RWPE1 (cell line): Measurements from ENCODE around the gene KCNK3.

ENCODE experiments used
- CTCF ChIA-PET: fragments of 350-600 bp; sonication (Branson Sonifier 250); formaldehyde crosslinking; extraction: SDS; loops from one replicate; lab custom pipeline; 2021; lab: Yijun Ruan, JAX
- POLR2A ChIA-PET: fragments of 400-600 bp; formaldehyde crosslinking; extraction: SDS; loops from one replicate; lab custom pipeline; 2020; ENCODE audit warnings: antibody characterized with exemption; ENCODE audit not compliant: low non-redundant PET; lab: Yijun Ruan, JAX
- DNase-seq: peaks from one replicate; pipeline ENCODE4 v3.0.0; 2012; ENCODE audit warnings: low spot score
- H3K27ac ChIP-seq: fragments of 450-650 bp; 2 replicates; pipeline ENCODE4 v1.5.1; 2017
- TF ChIP-seq, protein P1 (sequence below): fragments of 450-650 bp; conservative IDR thresholded peaks from 2 replicates; pipeline ENCODE4 v1.5.1; 2017; ENCODE audit warnings: low read depth, mild to moderate bottlenecking

The KCNK3 gene

GRCh38 chr2:26683583-26683982, 8.9 kb upstream of the KCNK3 start:
- no peak for DNase-seq
- no peak overlapping the region for H3K27ac ChIP-seq
- POLR2A ChIA-PET = no interaction called here
- CTCF ChIA-PET = no interaction called here
- TF ChIP-seq, protein P1, sequence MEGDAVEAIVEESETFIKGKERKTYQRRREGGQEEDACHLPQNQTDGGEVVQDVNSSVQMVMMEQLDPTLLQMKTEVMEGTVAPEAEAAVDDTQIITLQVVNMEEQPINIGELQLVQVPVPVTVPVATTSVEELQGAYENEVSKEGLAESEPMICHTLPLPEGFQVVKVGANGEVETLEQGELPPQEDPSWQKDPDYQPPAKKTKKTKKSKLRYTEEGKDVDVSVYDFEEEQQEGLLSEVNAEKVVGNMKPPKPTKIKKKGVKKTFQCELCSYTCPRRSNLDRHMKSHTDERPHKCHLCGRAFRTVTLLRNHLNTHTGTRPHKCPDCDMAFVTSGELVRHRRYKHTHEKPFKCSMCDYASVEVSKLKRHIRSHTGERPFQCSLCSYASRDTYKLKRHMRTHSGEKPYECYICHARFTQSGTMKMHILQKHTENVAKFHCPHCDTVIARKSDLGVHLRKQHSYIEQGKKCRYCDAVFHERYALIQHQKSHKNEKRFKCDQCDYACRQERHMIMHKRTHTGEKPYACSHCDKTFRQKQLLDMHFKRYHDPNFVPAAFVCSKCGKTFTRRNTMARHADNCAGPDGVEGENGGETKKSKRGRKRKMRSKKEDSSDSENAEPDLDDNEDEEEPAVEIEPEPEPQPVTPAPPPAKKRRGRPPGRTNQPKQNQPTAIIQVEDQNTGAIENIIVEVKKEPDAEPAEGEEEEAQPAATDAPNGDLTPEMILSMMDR = no peak

DNA sequence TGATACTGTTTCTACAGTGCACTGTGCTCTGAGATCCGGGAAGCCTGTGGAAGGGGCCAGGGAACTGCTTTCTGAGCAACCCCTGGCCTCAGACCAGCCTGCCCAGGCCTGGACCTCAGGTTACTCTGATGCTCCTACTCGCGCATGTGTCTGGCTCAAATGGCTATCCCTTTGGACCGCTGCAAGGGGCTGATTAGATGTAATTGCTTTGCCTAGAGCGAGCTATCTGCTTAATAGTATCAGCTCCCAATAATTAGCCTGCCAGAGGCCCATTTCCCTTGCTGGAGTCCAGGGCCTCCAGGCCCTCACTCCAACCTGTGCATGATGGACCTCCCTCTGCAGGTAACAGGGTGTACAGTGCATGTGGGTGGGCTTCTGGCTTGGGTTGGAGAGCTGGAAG, 7.2 kb upstream of the KCNK3 start:
- CTCF ChIA-PET = no interaction called here
- DNase-seq = no peak
- POLR2A ChIA-PET = no interaction called here
- H3K27ac ChIP-seq = no peak overlapping the region
- TF ChIP-seq, protein P1 = no peak

DNA sequence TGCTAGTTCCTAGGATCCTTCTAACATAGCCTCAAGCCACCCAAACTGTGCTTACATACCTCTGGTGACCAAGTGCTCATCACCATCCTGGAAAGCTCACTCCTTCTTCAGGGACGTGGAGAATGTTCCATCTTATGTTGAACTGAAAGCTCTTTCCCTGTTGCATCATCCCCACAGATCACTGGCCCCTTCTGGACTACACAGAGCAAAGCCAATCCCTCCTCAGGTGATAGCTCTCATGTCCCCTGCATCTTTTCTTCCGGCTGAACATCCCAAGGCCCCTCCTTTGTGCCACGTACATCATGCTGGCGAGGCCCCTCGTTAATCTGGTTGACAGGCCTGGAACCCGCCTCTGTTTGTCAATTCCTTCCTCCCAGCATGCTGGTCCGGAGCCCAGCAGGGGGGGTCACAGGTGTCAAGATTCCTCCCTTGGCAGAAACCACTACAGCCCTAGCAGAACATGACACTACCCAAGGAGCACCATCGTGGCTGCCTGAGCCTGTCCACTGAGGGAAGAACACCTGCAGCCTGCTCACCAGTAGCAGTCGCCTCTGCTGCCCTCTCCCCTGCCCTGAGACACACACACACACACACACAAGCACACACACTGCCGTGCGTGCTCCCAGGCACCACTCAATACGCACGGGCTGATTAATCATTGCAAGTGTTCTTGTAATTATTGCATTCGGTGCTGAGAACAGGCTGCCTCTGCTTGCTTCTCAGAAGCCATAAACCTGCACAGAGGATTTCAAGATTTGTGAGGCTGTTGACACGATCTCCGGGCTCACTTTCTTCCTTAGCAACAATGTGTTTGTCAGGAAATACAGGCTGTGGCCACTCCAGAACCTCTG, 6.3 kb upstream of the KCNK3 start:
- TF ChIP-seq, protein P1 = no peak
- ChIA-PET CTCF (no interaction called here), POLR2A (no interaction called here)
- no peak overlapping the region for H3K27ac ChIP-seq
- DNase-seq = no peak

DNA sequence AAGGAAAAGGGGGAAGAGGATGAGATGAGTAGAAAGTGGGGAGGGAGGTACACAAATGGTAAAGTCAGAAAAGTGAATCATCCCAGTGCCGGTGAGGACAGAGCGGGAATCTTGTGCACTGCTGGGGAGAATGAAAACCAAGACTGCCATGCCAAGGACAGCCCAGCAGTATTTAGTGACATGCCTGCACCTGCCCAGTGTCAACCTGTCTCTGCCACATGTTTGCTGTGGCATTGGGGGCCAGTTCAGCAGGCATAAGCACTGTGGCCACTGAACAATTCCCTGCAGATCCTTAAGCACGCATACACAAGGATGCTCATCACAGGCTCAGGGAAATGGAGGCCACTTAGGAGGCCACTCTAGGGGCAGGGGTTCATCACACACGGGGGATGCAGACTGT, 5.2 kb upstream of the KCNK3 start:
- no peak overlapping the region for H3K27ac ChIP-seq
- ChIA-PET POLR2A (no interaction called here), CTCF (no interaction called here)

GRCh38 chr2:26687801-26688200, 4.7 kb upstream of the KCNK3 start:
- no peak overlapping the region for H3K27ac ChIP-seq
- TF ChIP-seq, protein P1 = no peak
- ChIA-PET CTCF (no interaction called here), POLR2A (no interaction called here)
- DNase-seq = no peak

More for the DNA sequence above, 5.2 kb upstream of the KCNK3 start:
- no peak for DNase-seq
- TF ChIP-seq, protein P1 = no peak

- CTCF ChIA-PET = no interaction called here
- DNase-seq = no peak
- H3K27ac ChIP-seq = no peak overlapping the region
- POLR2A ChIA-PET = no interaction called here
- TF ChIP-seq, protein P1 = no peak
These were observed 1.4 kb upstream of the KCNK3 start for GRCh38 chr2:26691161-26691560.
